Measurements from ENCODE around the gene LOXHD1.

Gene LOXHD1

GRCh38 chr18:46471809-46472498 lies 185.1 kb downstream of the LOXHD1 start:
- no peak for DNase-seq

- no peak for DNase-seq
These were observed 186.3 kb downstream of the LOXHD1 start for GRCh38 chr18:46470714-46471113.

GRCh38 chr18:46469186-46469915 lies 187.7 kb downstream of the LOXHD1 start:
- no peak for DNase-seq

- DNase-seq: no peak
These were observed 188.4 kb downstream of the LOXHD1 start for GRCh38 chr18:46468426-46469180.

DNA sequence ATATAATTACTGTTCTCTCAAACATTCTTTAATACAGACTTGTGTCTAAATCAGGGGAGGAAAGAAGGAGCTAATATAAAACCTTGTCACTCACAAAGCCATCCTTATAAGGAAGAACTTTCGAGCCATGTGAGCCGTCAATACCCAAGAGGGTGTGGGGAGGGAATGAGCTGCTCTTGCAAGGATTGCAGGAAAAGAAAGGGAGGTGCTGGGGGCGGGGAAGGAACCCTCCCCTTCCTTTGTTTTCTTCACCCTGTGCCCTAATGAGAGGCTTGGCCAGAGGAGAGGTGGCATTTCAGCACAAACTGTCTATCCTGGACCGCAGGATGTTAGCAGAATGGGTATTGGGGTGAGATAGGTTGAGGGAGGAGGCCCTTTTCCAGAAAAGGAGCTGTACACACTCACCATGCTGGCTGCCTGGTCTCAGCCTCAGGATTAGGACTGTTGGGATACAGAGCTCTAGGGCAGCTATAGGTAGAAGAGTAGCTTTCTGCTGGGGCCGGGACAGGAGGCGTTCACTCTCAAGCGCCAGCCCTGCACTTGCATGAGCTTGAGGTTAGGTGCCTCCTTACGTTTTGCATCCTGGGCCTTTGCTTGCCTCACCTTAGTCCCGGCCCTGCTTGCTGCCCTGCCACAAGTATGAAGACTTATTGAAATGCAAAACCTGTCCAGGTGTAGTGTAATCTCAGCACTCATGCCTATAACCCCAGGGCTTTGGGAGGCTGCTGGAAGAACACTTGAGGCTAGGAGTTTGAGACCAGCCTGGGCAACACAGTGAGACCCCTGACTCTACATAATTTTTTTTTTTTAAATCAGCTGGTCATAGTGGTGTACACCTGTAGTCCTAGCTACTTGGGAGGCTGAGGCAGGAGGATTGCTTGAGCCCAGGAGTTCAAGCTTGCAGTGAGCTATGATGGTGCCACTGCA lies 190.5 kb downstream of the LOXHD1 start:
- DNase-seq: no peak

DNA sequence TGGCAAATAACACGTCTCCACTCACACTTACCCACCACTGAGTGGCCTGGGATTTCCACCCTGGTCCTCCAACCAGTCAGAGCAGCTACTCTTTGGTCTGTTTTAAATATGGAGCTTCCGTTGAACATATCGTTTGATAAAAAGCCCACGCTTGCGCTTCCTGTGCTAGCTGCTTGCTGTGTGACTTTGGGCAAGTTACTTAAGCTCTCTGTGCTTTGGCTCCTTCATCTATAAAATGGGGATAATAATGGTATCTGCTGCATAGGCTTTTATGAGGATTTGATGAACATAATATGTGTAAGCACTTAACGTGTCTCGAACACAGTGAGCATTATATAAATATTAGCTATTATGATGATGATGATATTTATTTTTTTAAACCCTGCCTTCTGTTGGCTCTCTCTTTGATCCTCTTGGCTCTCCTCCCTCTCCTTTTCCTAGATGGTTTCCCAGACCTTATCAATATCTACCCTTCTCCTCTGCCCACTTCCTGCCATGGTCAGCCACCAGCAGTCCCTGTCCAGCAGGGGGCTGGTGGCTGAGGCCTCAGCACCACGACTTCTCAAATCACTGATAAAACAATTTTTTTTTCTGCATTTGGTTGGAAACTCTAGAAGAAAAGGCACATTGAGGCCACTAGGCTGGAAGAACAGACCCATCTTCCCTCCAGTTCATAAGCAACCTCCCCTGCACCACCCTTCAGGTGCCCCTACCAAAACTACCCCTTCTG lies 191.9 kb downstream of the LOXHD1 start:
- DNase-seq: no peak

DNA sequence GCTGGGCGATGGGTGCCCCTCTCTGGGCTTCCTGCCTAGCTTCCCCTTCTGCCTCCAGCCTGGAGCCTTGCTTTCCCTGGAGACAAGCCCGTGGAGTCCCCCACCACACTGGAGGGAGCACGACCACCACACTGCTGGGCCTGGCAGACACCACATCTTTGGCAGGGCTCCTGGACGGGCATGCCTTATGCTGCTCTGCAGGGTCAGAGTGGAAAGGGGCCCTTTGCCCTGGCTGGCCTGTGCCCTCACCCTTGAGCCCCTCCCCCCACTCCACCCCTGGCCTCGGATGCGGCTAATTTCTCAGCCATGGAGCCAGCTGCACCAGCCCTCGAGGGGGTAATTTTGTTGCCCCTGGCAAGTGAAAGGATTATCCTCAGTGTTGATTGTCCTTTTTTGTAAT lies 194.5 kb downstream of the LOXHD1 start:
- no peak for DNase-seq

GRCh38 chr18:46461993-46462392 lies 195.0 kb downstream of the LOXHD1 start:
- DNase-seq: no peak

DNA sequence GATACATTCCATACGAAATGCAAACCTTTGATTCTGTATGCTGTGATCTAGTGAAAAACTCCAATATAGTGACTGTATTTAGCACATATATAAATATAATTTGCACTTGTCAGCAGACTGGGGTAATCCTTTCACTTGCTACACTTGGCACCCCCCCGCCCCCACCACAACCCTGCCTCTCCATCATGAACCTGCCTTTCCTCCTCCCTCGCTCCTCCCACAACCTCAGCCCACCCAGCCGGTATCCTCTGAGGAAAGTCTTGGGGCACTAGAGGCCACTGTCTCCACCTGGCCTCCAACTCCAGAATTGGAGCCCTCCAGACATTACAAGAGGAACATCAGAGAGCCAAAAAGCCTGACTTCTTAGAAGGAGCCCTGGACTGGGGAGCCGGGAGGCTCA lies 196.3 kb downstream of the LOXHD1 start:
- no peak for DNase-seq

DNA sequence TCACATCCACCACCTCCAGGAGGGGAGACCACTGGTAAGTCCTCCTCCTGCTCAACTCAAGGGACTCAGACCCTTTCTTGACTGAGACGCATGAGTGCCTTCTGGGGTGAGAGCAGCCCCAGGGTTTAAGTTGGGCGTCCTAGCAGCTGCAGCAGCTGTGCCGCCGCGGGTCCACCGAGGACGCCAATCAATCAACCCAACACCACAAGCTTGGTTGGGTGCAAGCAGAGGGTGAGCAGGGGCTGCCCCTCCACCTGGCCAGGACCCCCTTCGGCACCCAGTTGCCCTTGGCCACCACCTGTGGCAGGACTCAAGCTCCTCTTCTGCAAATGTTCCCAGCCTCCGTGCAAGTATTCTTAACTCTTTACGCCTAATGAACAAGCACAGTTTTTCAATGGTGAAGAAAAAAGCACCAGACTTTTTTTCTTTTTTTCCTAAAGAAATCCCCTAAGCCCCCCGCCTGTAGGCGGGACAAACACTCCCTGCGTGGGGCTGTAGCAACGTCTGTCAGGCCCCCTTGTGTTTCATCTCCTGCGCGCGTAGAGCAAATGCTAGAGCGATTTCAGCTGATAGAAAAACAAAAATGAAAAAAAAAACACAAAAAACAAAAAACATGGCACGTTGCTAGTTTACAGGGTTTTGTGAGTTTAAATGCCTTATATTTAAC lies 197.1 kb downstream of the LOXHD1 start:
- DNase-seq: no peak

DNA sequence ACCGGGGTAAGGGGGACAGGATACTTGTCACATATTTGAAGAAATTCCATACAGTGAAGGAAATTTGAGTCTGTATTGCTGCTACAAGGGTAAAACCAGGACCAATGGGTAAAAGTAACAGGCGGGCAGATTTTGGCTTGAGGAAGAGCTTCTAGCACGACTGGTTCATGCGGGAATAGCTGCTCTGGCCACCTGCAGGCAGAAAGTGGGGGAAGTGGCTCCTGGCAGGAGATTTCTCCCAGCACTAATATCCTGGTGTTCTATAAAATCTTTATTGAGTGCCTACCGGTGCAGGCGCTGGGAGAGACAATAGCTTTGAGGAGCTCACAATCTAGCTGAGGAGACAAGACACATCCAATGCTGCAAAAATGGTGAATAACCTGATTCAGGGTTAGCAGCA lies 198.5 kb downstream of the LOXHD1 start:
- DNase-seq: no peak

DNA sequence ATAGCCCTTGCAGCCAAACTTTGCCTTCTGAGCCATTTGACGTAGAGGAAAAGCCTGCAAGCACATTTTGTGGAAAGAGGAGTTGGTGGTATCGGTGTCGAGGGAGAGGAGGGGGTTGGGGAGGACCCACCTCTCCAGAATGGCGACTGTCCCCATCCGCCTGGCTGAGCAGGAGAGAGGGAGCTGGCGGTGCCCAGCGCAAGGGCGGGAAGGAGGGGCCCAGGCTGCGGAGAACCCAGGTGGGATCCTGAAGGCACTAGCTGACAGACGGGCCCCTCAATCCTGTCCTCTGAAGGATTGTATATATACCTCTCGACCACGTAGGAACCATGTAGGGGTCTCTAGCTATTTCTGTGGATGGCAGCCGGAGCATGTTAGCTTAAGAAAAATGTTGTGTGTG lies 200.3 kb downstream of the LOXHD1 start:
- DNase-seq: no peak

- DNase-seq: no peak
These were observed 204.2 kb downstream of the LOXHD1 start for GRCh38 chr18:46452820-46453219.

DNA sequence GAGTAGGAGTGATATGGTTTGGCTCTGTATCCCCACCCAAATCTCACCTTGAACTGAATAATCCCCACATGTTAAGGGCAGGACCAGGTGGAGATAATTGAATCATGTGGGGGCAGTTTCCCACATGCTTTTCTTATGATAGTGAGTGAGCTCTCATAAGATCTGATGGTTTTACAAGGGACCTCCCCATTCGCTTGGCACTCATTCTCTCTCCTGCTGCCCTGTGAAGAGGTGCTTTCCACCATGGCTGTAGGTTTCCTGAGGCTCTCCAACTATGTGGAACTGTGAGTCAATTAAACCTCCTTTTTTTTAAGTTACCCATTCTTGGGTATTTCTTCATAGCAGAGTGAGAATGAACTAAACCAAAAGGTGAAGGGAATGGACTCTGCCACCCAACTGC lies 207.5 kb downstream of the LOXHD1 start:
- DNase-seq: no peak

- DNase-seq: no peak
These were observed 208.0 kb downstream of the LOXHD1 start for GRCh38 chr18:46449033-46449432.

DNA sequence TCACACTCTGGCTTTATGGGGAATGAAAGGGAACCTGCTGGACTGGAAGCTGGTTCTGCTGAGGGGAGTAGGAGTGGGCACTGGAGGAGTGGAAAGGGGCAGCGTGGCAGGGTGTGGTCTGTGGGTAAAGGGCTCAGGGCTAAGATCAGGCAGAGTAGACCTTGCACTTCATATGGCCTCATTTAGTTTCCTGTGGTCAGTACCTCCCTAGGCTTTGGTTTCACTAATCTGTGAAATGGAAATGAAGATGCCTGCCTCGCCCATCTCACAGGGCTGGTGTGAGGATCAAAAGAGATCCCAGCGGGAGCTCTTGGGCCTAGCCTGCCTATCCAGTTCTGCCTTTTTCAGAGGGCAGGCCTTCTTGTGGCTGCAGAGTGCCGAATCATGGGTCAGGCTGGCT lies 208.7 kb downstream of the LOXHD1 start:
- DNase-seq: no peak

GRCh38 chr18:46447792-46448191 lies 209.2 kb downstream of the LOXHD1 start:
- no peak for DNase-seq

DNA sequence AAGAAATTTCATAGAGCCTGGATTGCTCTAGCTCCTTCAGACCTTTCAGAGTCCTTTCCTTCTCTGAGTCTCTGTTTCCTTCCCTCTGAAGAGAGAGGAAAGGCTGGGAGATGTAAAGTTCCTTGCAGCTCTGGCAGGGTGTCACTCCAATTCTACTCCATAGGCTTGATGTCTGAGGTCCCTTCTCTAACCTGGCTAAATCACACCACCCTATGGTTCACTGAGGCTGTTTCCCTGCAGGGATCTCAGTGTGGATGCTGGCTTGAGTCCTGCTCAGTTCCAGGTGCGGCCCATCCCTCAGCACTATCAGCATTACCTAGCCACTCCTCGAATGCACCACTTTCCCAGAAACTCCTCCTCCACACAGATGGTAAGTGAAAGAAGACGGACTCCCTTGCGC lies 209.7 kb downstream of the LOXHD1 start:
- DNase-seq: no peak

GRCh38 chr18:46445522-46446313 lies 211.3 kb downstream of the LOXHD1 start:
- DNase-seq: no peak

DNA sequence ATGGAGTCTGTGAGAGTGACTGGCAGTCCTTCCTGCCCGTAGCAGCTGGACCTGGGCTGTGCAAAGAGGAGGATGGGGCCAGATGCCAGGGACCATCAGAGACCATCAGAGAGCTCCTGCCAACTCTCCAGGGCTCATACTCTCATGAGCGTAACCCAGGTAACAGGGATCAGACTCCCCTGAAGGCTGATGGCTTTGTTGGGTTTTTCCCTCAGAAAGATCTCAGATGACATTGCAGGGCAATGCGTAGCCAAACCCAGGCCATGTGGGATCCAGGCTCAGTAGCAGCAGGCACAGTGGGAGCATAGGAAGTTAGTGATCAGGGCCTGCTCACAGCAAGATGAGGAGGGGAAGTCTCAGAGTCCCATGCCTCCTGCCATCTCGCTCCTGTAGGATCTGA lies 218.0 kb downstream of the LOXHD1 start:
- DNase-seq: no peak

- no peak for DNase-seq
These were observed 220.0 kb downstream of the LOXHD1 start for GRCh38 chr18:46437061-46437460.
